HEK293 (cell line): ENCODE data around the gene KPNA3.
"Not testable (repeated sequence)": the region's sequence is repeated elsewhere in the genome, so short reads cannot be mapped to it uniquely, and the experiment has no call there.

ENCODE experiments used
- CTCF ChIA-PET: fragments of 350-600 bp; formaldehyde crosslinking; extraction: SDS; loops from one replicate; lab custom pipeline; 2021; ENCODE audit warnings: antibody characterized with exemption; lab: Yijun Ruan, JAX
- POLR2A ChIA-PET: fragments of 300-600 bp; formaldehyde crosslinking; extraction: SDS; loops from one replicate; lab custom pipeline; 2020; ENCODE audit warnings: antibody characterized with exemption, inconsistent platforms; lab: Yijun Ruan, JAX
- H3K27ac ChIP-seq: fragments of 200-500 bp; sonication (Bioruptor generic); 2 replicates; pipeline ENCODE4 v1.5.1; 2014; ENCODE audit warnings: low read depth, low read length, control low read depth, inconsistent platforms; ENCODE audit errors: extremely low read depth
- H3K36me3 ChIP-seq, 2 experiments: fragments of 200-500 bp in 1 of 2; sonication (Bioruptor generic) in 1 of 2; 1 replicate in 1 of 2; 2 replicates in 1 of 2; pipeline ENCODE4 v1.5.1; 2014 to 2017; ENCODE audit warnings: inconsistent platforms in 2 of 2, low read length in 2 of 2; ENCODE audit not compliant: control insufficient read depth in 2 of 2, insufficient read depth in 1 of 2
- H3K4me1 ChIP-seq: fragments of 200-500 bp; sonication (Bioruptor generic); 2 replicates; pipeline ENCODE4 v1.5.1; 2014; ENCODE audit warnings: mild to moderate bottlenecking, low read length, inconsistent platforms; ENCODE audit not compliant: control insufficient read depth, insufficient read depth
- H3K4me3 ChIP-seq: 2 replicates; pipeline ENCODE4 v1.5.1; 2011; ENCODE audit warnings: low read depth, mild to moderate bottlenecking, control low read depth, low read length, moderate library complexity
- H3K9me3 ChIP-seq: fragments of 200-500 bp; sonication (Bioruptor generic); 2 replicates; pipeline ENCODE4 v1.5.1; 2014; ENCODE audit warnings: low read depth, low read length, inconsistent platforms; ENCODE audit not compliant: control insufficient read depth, insufficient read depth
- KLF1 ChIP-seq: fragments of 450-650 bp; formaldehyde crosslinking; IDR thresholded peaks from 2 replicates; pipeline ENCODE4 v1.5.1; 2016; ENCODE audit warnings: missing biosample characterization, missing genetic modification characterization
- KLF10 ChIP-seq: fragments of 450-650 bp; IDR thresholded peaks from 2 replicates; pipeline ENCODE4 v1.5.1; 2018; ENCODE audit warnings: missing biosample characterization, mild to moderate bottlenecking, missing genetic modification characterization
- PRDM2 ChIP-seq: fragments of 450-650 bp; formaldehyde crosslinking; IDR thresholded peaks from 2 replicates; pipeline ENCODE4 v1.5.1; 2016; ENCODE audit warnings: missing biosample characterization, missing genetic modification characterization, borderline replicate concordance
- ZBTB1 ChIP-seq: fragments of 450-650 bp; formaldehyde crosslinking; IDR thresholded peaks from 2 replicates; pipeline ENCODE4 v1.5.1; 2016; ENCODE audit warnings: missing biosample characterization, missing genetic modification characterization
- ZBTB49 ChIP-seq: fragments of 450-650 bp; formaldehyde crosslinking; IDR thresholded peaks from 2 replicates; pipeline ENCODE4 v1.5.1; 2016; ENCODE audit warnings: missing biosample characterization, missing genetic modification characterization, low read depth
- ZNF341 ChIP-seq: fragments of 450-650 bp; formaldehyde crosslinking; IDR thresholded peaks from 2 replicates; pipeline ENCODE4; 2016; ENCODE audit warnings: low read depth, missing biosample characterization, missing genetic modification characterization
- ZNF610 ChIP-seq: fragments of 450-650 bp; formaldehyde crosslinking; IDR thresholded peaks from 2 replicates; pipeline ENCODE4 v1.5.1; 2016; ENCODE audit warnings: missing biosample characterization, missing genetic modification characterization, borderline replicate concordance
- ZXDB ChIP-seq: fragments of 450-650 bp; formaldehyde crosslinking; IDR thresholded peaks from 2 replicates; pipeline ENCODE4 v1.5.1; 2016; ENCODE audit warnings: missing biosample characterization, missing genetic modification characterization

Gene KPNA3

GRCh38 chr13:49772828-49773227 lies 19.7 kb downstream of the KPNA3 start:
- Histone ChIP-seq H3K4me3 (no peak overlapping the region), H3K36me3 (no peaks in the 10 kb centered on the region), H3K4me1 (no peaks in the 10 kb centered on the region), H3K9me3 (no peaks in the 10 kb centered on the region), H3K27ac (no peak overlapping the region)
- no peak for TF ChIP-seq PRDM2 (tag by site-specific recombination)
- no peak for TF ChIP-seq ZNF341 (tag by site-specific recombination)
- no peak for TF ChIP-seq ZBTB49
- TF ChIP-seq ZXDB, result no peak
- ChIA-PET CTCF (interaction anchor here (0.6 kb wide), 1 partner anchor 76 kb away, joined by 3 read pairs; no protein-coding TSS in a partner anchor), POLR2A (no interaction called here)

- H3K27ac ChIP-seq, H3K4me3 ChIP-seq, H3K36me3 ChIP-seq, H3K4me1 ChIP-seq, H3K9me3 ChIP-seq, CTCF ChIA-PET, POLR2A ChIA-PET: not testable (repeated sequence)
Measured at GRCh38 chr13:49761811-49762210, 30.7 kb downstream of the KPNA3 start.

- Histone ChIP-seq H3K4me3 (no peak overlapping the region), H3K27ac (no peak overlapping the region), H3K9me3 (no peaks in the 10 kb centered on the region), H3K36me3 (no peaks in the 10 kb centered on the region; a peak in 1 of 3 replicates)
- CTCF ChIA-PET, result no interaction called here
- TF ChIP-seq ZBTB1 (tag by site-specific recombination), result no peak
- TF ChIP-seq KLF1 (tag by site-specific recombination), result no peak
- TF ChIP-seq, all 188 proteins: peak for 0
- POLR2A ChIA-PET, result no interaction called here
- no peaks in the 10 kb centered on the region for H3K4me1 ChIP-seq
Measured at GRCh38 chr13:49760558-49760957, 31.9 kb downstream of the KPNA3 start.

- no peaks in the 10 kb centered on the region; a peak in 1 of 3 replicates for H3K36me3 ChIP-seq
- ChIA-PET POLR2A (no interaction called here), CTCF (no interaction called here)
- no peaks in the 10 kb centered on the region for H3K4me1 ChIP-seq
- TF ChIP-seq ZNF610 (tag by site-specific recombination) (peak; percentile 99), KLF10 (no peak)
- no peak overlapping the region for H3K27ac ChIP-seq
- no peaks in the 10 kb centered on the region for H3K9me3 ChIP-seq
- H3K4me3 ChIP-seq, result no peak overlapping the region
Measured at GRCh38 chr13:49759503-49759902, 33.0 kb downstream of the KPNA3 start.
